Neural progenitor cell (in vitro differentiated cells): Measurements from ENCODE around the gene ADGRE2. TPM values are rescaled to one million over a fixed set of nuclear protein-coding genes. Genes with fewer than 3 reads are reported as not detected.
A peak's percentile ranks its signal among the peaks of the same experiment; 100 is the strongest.
"Not testable (repeated sequence)": the region's sequence is repeated elsewhere in the genome, so short reads cannot be mapped to it uniquely, and the experiment has no call there.

Experiments
- DNase-seq: peaks from one replicate; pipeline ENCODE4 v3.0.0-alpha.2; 2016; ENCODE audit warnings: low spot score
- H2AFZ ChIP-seq: fragments of 200-600 bp; sonication (generic); replicated peaks from 2 replicates; pipeline ENCODE4 v1.6.1; 2016; ENCODE audit warnings: antibody characterized with exemption
- H3F3A ChIP-seq: fragments of 200-600 bp; sonication (generic); 2 replicates; pipeline ENCODE4 v1.6.1; 2016; ENCODE audit warnings: antibody characterized with exemption, low read depth
- H3K27ac ChIP-seq: fragments of 200-600 bp; sonication (generic); 2 replicates; pipeline ENCODE4 v1.5.1; 2016; ENCODE audit warnings: mild to moderate bottlenecking
- H3K27me3 ChIP-seq: fragments of 200-600 bp; sonication (generic); 2 replicates; pipeline ENCODE4 v1.6.1; 2016; ENCODE audit warnings: mild to moderate bottlenecking, moderate library complexity
- H3K36me3 ChIP-seq: fragments of 200-600 bp; sonication (generic); 2 replicates; pipeline ENCODE4 v1.5.1; 2016
- H3K4me1 ChIP-seq: fragments of 200-600 bp; sonication (generic); 2 replicates; pipeline ENCODE4 v1.6.1; 2016; ENCODE audit warnings: mixed run types
- H3K4me2 ChIP-seq: fragments of 200-600 bp; sonication (generic); 2 replicates; pipeline ENCODE4 v1.6.1; 2016
- H3K4me3 ChIP-seq: fragments of 200-600 bp; sonication (generic); 2 replicates; pipeline ENCODE4 v1.5.1; 2016
- H3K79me2 ChIP-seq: fragments of 200-600 bp; sonication (generic); 2 replicates; pipeline ENCODE4 v1.6.1; 2016; ENCODE audit warnings: low read depth
- H3K9ac ChIP-seq: fragments of 200-600 bp; sonication (generic); 2 replicates; pipeline ENCODE4 v1.6.1; 2016
- H3K9me3 ChIP-seq: fragments of 200-600 bp; sonication (generic); 2 replicates; pipeline ENCODE4 v1.5.1; 2016; ENCODE audit warnings: low read depth
- H4K20me1 ChIP-seq: fragments of 200-600 bp; sonication (generic); 2 replicates; pipeline ENCODE4 v1.6.1; 2016; ENCODE audit warnings: low read depth
- H3K27ac Mint-ChIP-seq: 3 replicates; pipeline ENCODE4 v1.8.0; 2021; ENCODE audit warnings: mixed read lengths
- H3K27me3 Mint-ChIP-seq: 2 replicates; pipeline ENCODE4 v1.8.0; 2022; ENCODE audit warnings: low read depth, mild to moderate bottlenecking, inconsistent platforms, moderate library complexity, mixed read lengths; ENCODE audit not compliant: insufficient read depth
- H3K36me3 Mint-ChIP-seq: 3 replicates; pipeline ENCODE4 v1.8.0; 2021; ENCODE audit warnings: mixed read lengths
- H3K4me1 Mint-ChIP-seq: 3 replicates; pipeline ENCODE4 v1.8.0; 2021; ENCODE audit warnings: mixed read lengths
- H3K4me3 Mint-ChIP-seq: 3 replicates; pipeline ENCODE4 v1.8.0; 2021; ENCODE audit warnings: mild to moderate bottlenecking, moderate library complexity, mixed read lengths
- H3K9me3 Mint-ChIP-seq: 3 replicates; pipeline ENCODE4 v1.8.0; 2020; ENCODE audit warnings: mixed read lengths
- EZH2 ChIP-seq: fragments of 200-600 bp; sonication (generic); IDR thresholded peaks from 2 replicates; pipeline ENCODE4 v1.6.1; 2017; ENCODE audit warnings: antibody characterized with exemption, mild to moderate bottlenecking, moderate library complexity
- EZH2phosphoT487 ChIP-seq: fragments of 200-600 bp; sonication (generic); IDR thresholded peaks from 2 replicates; pipeline ENCODE4 v1.6.1; 2017; ENCODE audit warnings: antibody characterized with exemption
- total RNA-seq: library from RNA; depleted of rRNA; stranded (reverse); fragments of >200 nt; gene quantifications from 2 replicates; pipeline ENCODE4 v1.2.3, GENCODE V29; 2015; ENCODE audit warnings: low replicate concordance
- TF ChIP-seq, protein P1 (sequence below): fragments of 200-600 bp; sonication (generic); IDR thresholded peaks from 2 replicates; pipeline ENCODE4 v1.5.1; 2017; ENCODE audit warnings: antibody characterized with exemption, mild to moderate bottlenecking

ADGRE2 gene
- total RNA-seq, 1 donor from 2014 or later, result 0.28 TPM

DNA sequence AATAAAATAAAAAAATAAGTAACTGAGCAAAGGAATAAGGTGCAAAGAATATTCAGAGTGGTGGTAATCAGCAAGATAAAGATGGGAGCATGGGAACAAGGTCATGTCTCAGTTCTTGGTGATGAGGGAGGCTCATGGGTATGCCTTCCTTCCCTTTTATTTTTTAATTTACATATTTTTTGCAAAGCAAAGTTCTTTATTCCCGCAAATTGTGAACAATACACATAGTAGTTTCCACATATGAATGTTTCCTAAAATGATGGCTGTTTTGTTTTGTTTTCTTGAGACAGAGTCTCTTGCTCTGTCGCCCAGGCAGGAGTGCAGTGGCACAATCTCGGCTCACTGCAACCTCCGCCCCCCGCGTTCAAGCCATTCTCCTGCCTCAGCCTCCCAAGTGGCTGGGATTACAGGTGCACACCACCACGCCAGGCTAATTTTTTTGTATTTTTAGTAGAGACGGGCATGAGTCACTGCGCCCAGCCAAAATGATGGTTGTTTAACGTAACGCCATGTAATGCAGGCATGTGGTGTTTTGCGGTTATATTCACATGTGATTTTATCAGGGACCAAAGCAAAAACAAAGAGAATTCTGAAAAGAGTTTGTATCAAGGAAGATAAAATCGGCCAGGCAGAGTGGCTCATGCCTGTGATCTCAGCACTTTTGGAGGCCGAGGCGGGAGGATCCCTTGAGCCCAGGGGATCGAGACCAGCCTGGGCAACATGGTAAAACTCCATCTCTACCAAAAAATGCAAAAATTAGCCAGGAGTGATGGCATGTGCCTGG lies 4.5 kb upstream of the ADGRE2 start:
- no peaks in the 10 kb centered on the region for H3F3A ChIP-seq
- no peaks in the 10 kb centered on the region for H3K36me3 ChIP-seq
- H3K9me3 ChIP-seq, result no peaks in the 10 kb centered on the region
- H3K4me3 ChIP-seq, result no peak overlapping the region
- no peak for DNase-seq
- H3K27me3 Mint-ChIP-seq, result peaks cover 3% of the 10 kb centered on the region
- no peaks in the 10 kb centered on the region for H3K36me3 Mint-ChIP-seq
- H2AFZ ChIP-seq, result no peak overlapping the region
- H3K27ac Mint-ChIP-seq, result no peak overlapping the region
- TF ChIP-seq EZH2phosphoT487, result no peak
- no peak for TF ChIP-seq EZH2
- TF ChIP-seq, protein P1, sequence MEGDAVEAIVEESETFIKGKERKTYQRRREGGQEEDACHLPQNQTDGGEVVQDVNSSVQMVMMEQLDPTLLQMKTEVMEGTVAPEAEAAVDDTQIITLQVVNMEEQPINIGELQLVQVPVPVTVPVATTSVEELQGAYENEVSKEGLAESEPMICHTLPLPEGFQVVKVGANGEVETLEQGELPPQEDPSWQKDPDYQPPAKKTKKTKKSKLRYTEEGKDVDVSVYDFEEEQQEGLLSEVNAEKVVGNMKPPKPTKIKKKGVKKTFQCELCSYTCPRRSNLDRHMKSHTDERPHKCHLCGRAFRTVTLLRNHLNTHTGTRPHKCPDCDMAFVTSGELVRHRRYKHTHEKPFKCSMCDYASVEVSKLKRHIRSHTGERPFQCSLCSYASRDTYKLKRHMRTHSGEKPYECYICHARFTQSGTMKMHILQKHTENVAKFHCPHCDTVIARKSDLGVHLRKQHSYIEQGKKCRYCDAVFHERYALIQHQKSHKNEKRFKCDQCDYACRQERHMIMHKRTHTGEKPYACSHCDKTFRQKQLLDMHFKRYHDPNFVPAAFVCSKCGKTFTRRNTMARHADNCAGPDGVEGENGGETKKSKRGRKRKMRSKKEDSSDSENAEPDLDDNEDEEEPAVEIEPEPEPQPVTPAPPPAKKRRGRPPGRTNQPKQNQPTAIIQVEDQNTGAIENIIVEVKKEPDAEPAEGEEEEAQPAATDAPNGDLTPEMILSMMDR, result no peak
- H3K9me3 Mint-ChIP-seq, result no peaks in the 10 kb centered on the region
- H3K4me1 Mint-ChIP-seq, result peaks cover 2% of the 10 kb centered on the region
- no peaks in the 10 kb centered on the region for H3K79me2 ChIP-seq
- H3K4me2 ChIP-seq, result no peak overlapping the region
- H4K20me1 ChIP-seq, result no peaks in the 10 kb centered on the region
- H3K4me1 ChIP-seq, result no peaks in the 10 kb centered on the region
- no peak overlapping the region for H3K9ac ChIP-seq
- H3K27ac ChIP-seq, result no peak overlapping the region
- no peaks in the 10 kb centered on the region for H3K27me3 ChIP-seq
- H3K4me3 Mint-ChIP-seq, result no peak overlapping the region

DNA sequence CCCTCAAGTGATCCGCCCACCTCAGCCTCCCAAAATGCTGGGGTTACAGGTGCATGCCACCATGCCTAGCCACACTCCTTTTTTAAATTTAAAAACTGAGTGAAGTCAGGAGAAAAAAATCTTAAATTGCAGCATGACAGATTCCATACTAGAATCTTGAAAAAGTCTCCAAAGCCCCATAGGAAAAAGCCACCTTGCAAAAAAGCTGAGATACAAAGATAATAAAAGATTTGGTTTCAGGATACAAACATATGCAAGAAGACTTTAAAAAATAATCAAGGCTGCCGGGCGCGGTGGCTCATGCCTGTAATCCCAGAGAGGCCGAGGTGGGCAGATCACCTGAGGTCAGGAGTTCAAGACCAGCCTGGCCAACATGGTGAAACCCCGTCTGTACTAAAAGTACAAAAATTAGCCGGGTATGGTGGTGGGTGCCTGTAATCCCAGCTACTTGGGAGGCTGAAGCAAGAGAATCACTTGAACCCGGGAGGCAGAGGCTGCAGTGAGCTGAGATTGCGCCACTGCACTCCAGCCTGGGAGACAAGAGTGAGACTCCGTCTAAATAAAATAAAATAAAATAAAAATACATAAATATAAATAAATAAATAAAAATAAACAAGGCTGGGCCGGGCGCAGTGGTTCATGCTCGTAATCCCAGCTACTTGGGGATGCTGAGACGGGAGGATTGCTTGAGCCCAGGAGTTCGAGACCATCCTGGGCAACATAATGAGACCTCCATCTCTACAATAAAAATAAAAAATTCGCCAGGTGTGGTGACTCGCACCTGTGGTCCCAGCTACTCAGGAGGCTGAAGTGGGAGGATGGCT lies 3.6 kb upstream of the ADGRE2 start:
- not testable (repeated sequence) for H3K4me2 ChIP-seq, H3K9me3 Mint-ChIP-seq, H3K4me3 ChIP-seq, H3K27ac Mint-ChIP-seq, H3K4me1 ChIP-seq, DNase-seq, H3K79me2 ChIP-seq, H3K27ac ChIP-seq, H3K36me3 ChIP-seq, H4K20me1 ChIP-seq, H3K36me3 Mint-ChIP-seq, H3K4me3 Mint-ChIP-seq, H3K4me1 Mint-ChIP-seq, H3K27me3 Mint-ChIP-seq, H3F3A ChIP-seq, H3K27me3 ChIP-seq, H3K9me3 ChIP-seq, H2AFZ ChIP-seq, H3K9ac ChIP-seq

DNA sequence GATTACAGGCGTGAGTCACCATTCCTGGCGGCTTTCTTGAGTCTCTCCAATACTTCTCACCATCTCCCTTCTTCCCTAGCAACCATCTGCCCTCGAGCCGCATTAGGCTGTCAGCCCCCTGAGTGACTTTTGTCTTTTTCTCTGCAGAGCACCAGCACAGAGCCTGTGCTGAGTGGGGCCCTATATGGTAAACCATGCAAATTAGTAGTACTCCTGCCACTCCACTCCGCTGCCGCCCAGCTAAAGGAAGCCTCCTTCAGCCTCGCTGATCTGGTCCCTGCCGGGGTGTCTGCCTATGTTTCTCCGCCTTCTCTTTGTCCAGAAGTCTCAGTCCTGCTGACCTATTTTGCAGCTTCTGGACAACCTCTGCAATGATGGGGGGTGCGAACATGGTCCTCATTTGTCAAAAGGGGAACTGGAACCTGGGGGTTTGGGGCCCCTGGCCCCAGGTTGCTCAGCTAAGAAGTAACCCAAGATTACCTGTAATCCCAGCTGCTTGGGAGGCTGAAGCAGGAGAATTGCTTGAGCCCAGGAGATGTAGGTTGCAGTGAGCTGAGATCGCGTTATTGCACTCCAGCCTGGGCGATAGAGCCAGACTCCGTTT lies 2.4 kb upstream of the ADGRE2 start:
- H3K4me3 ChIP-seq, H3K9ac ChIP-seq, H3K27ac ChIP-seq, H3K36me3 Mint-ChIP-seq, H3K9me3 Mint-ChIP-seq, H3K4me3 Mint-ChIP-seq, H3K4me2 ChIP-seq, H3K4me1 Mint-ChIP-seq, H3K36me3 ChIP-seq, H3F3A ChIP-seq, H4K20me1 ChIP-seq, H3K79me2 ChIP-seq, H3K27ac Mint-ChIP-seq, DNase-seq, H2AFZ ChIP-seq, H3K27me3 Mint-ChIP-seq, H3K4me1 ChIP-seq, H3K9me3 ChIP-seq: not testable (repeated sequence)
- H3K27me3 ChIP-seq, result peaks cover 14% of the 10 kb centered on the region

DNA sequence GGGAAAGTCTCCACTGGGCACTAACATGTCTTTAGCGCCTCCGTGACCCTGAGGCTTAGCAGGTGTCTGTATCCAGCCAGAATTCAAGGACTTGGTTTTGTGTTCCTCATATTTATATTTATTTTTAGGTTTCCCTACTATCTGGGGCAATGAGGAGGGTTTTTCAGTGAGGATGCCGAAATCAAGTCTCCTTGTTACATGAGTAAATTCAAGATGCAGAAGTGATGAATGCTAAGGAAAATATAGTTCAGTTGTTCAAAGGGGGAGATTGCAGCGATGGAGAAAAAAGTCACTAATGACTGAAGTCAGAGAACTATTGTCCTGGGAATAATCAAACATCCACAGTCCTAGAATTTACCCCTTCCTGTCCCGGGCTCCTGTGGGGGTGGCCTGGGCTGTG lies 791 bp upstream of the ADGRE2 start:
- H4K20me1 ChIP-seq, result no peaks in the 10 kb centered on the region
- no peaks in the 10 kb centered on the region for H3K36me3 ChIP-seq
- H3K9me3 ChIP-seq, result no peaks in the 10 kb centered on the region
- Mint-ChIP-seq H3K36me3 (no peaks in the 10 kb centered on the region), H3K4me1 (peaks cover 2% of the 10 kb centered on the region), H3K27me3 (peaks cover 5% of the 10 kb centered on the region), H3K4me3 (no peak overlapping the region), H3K9me3 (peaks cover 3% of the 10 kb centered on the region), H3K27ac (no peak overlapping the region)
- H3F3A ChIP-seq, result no peaks in the 10 kb centered on the region
- no peak overlapping the region for H3K4me3 ChIP-seq
- H3K4me2 ChIP-seq, result no peak overlapping the region
- no peaks in the 10 kb centered on the region for H3K4me1 ChIP-seq
- no peak overlapping the region for H2AFZ ChIP-seq
- H3K79me2 ChIP-seq, result no peaks in the 10 kb centered on the region
- DNase-seq, result no peak
- H3K27ac ChIP-seq, result no peak overlapping the region
- H3K27me3 ChIP-seq, result peaks cover 22% of the 10 kb centered on the region
- TF ChIP-seq, protein P1, result no peak
- TF ChIP-seq EZH2phosphoT487 (no peak), EZH2 (no peak)
- no peak overlapping the region for H3K9ac ChIP-seq

DNA sequence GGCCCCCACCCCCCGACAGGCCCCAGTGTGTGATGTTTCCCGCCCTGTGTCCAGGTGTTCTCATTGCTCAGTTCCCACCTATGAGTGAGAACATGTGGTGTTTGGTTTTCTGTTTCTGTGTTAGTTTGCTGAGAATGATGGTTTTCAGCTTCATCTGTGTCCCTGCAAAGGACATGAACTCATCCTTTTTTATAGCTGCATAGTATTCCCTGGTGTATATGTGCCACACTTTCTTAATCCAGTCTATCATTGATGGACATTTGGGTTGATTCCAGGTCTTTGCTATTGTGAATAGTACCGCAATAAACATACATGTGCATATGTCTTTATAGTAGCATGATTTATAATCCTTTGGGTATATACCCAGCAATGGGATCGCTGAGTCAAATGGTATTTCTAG lies 715 bp downstream of the ADGRE2 start:
- not testable (repeated sequence) for H3F3A ChIP-seq, H3K36me3 ChIP-seq, H3K27me3 Mint-ChIP-seq, H3K27ac Mint-ChIP-seq, DNase-seq, H3K4me1 ChIP-seq, H3K79me2 ChIP-seq, H3K27ac ChIP-seq, H2AFZ ChIP-seq, H3K4me2 ChIP-seq, H3K4me1 Mint-ChIP-seq, H3K36me3 Mint-ChIP-seq, H4K20me1 ChIP-seq, H3K9me3 Mint-ChIP-seq, H3K9me3 ChIP-seq, H3K9ac ChIP-seq, H3K4me3 ChIP-seq
- peaks cover 22% of the 10 kb centered on the region for H3K27me3 ChIP-seq
- peak overlapping the region; percentile 50 for H3K4me3 Mint-ChIP-seq
